Measurements from ENCODE around the gene ATF7.

GRCh38 chr12:53495903-53496751 lies 130.1 kb downstream of the ATF7 start:
- TF ChIP-seq, protein P1, sequence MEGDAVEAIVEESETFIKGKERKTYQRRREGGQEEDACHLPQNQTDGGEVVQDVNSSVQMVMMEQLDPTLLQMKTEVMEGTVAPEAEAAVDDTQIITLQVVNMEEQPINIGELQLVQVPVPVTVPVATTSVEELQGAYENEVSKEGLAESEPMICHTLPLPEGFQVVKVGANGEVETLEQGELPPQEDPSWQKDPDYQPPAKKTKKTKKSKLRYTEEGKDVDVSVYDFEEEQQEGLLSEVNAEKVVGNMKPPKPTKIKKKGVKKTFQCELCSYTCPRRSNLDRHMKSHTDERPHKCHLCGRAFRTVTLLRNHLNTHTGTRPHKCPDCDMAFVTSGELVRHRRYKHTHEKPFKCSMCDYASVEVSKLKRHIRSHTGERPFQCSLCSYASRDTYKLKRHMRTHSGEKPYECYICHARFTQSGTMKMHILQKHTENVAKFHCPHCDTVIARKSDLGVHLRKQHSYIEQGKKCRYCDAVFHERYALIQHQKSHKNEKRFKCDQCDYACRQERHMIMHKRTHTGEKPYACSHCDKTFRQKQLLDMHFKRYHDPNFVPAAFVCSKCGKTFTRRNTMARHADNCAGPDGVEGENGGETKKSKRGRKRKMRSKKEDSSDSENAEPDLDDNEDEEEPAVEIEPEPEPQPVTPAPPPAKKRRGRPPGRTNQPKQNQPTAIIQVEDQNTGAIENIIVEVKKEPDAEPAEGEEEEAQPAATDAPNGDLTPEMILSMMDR (IDR thresholded peaks at IDR 0.05) = no peak
- TF ChIP-seq ZFX (IDR thresholded peaks at IDR 0.05; ENCODE audit: borderline replicate concordance) = no peak
